ENCODE results near the gene DNM3.

The DNM3 gene

GRCh38 chr1:172105230-172105629 lies 263.9 kb downstream of the DNM3 start:
- no peaks in the 10 kb centered on the region for H3K27me3 ChIP-seq (ENCODE audit: insufficient read depth, low read length)
- H3K9me3 ChIP-seq (ENCODE audit: low read length): no peaks in the 10 kb centered on the region
- H3K4me3 ChIP-seq (ENCODE audit: low read length): no peak overlapping the region
- H3K36me3 ChIP-seq (ENCODE audit: insufficient read depth, low read length): no peaks in the 10 kb centered on the region
- no peak overlapping the region for H2AFZ ChIP-seq (ENCODE audit: low read depth, low read length)
- H3K4me1 ChIP-seq (ENCODE audit: insufficient read depth, low read length): no peaks in the 10 kb centered on the region

GRCh38 chr1:172107316-172107975 lies 266.1 kb downstream of the DNM3 start:
- Histone ChIP-seq H3K36me3 (ENCODE audit: insufficient read depth, low read length) (no peaks in the 10 kb centered on the region), H3K4me3 (ENCODE audit: low read length) (no peak overlapping the region), H3K27me3 (ENCODE audit: insufficient read depth, low read length) (no peaks in the 10 kb centered on the region), H3K4me1 (ENCODE audit: insufficient read depth, low read length) (no peaks in the 10 kb centered on the region), H3K9me3 (ENCODE audit: low read length) (no peaks in the 10 kb centered on the region), H2AFZ (ENCODE audit: low read depth, low read length) (no peak overlapping the region)

GRCh38 chr1:172108161-172108893 lies 267.0 kb downstream of the DNM3 start:
- H3K9me3 ChIP-seq (ENCODE audit: low read length): no peaks in the 10 kb centered on the region
- H3K27me3 ChIP-seq (ENCODE audit: insufficient read depth, low read length): no peaks in the 10 kb centered on the region
- H2AFZ ChIP-seq (ENCODE audit: low read depth, low read length): no peak overlapping the region
- no peaks in the 10 kb centered on the region for H3K36me3 ChIP-seq (ENCODE audit: insufficient read depth, low read length)
- H3K4me1 ChIP-seq (ENCODE audit: insufficient read depth, low read length): no peaks in the 10 kb centered on the region
- H3K4me3 ChIP-seq (ENCODE audit: low read length): no peak overlapping the region

GRCh38 chr1:172109359-172109758 lies 268.1 kb downstream of the DNM3 start:
- Histone ChIP-seq H3K9me3 (ENCODE audit: low read length) (no peaks in the 10 kb centered on the region), H3K27me3 (ENCODE audit: insufficient read depth, low read length) (no peaks in the 10 kb centered on the region), H3K36me3 (ENCODE audit: insufficient read depth, low read length) (no peaks in the 10 kb centered on the region), H3K4me1 (ENCODE audit: insufficient read depth, low read length) (no peaks in the 10 kb centered on the region), H2AFZ (ENCODE audit: low read depth, low read length) (no peak overlapping the region), H3K4me3 (ENCODE audit: low read length) (no peak overlapping the region)

- Histone ChIP-seq H2AFZ (ENCODE audit: low read depth, low read length) (no peak overlapping the region), H3K36me3 (ENCODE audit: insufficient read depth, low read length) (no peaks in the 10 kb centered on the region), H3K4me3 (ENCODE audit: low read length) (no peak overlapping the region), H3K27me3 (ENCODE audit: insufficient read depth, low read length) (no peaks in the 10 kb centered on the region), H3K4me1 (ENCODE audit: insufficient read depth, low read length) (no peaks in the 10 kb centered on the region), H3K9me3 (ENCODE audit: low read length) (no peaks in the 10 kb centered on the region)
Measured at GRCh38 chr1:172112576-172112975, 271.3 kb downstream of the DNM3 start.

GRCh38 chr1:172117800-172118199 lies 276.5 kb downstream of the DNM3 start:
- Histone ChIP-seq H3K4me1 (ENCODE audit: insufficient read depth, low read length) (no peaks in the 10 kb centered on the region), H3K36me3 (ENCODE audit: insufficient read depth, low read length) (no peaks in the 10 kb centered on the region), H3K27me3 (ENCODE audit: insufficient read depth, low read length) (no peaks in the 10 kb centered on the region), H3K9me3 (ENCODE audit: low read length) (no peaks in the 10 kb centered on the region), H3K4me3 (ENCODE audit: low read length) (no peak overlapping the region), H2AFZ (ENCODE audit: low read depth, low read length) (no peak overlapping the region)

- H3K9me3 ChIP-seq (ENCODE audit: low read length): no peaks in the 10 kb centered on the region
Measured at GRCh38 chr1:172118618-172119017, 277.3 kb downstream of the DNM3 start.

GRCh38 chr1:172119184-172119583 lies 277.9 kb downstream of the DNM3 start:
- Histone ChIP-seq H3K27me3 (ENCODE audit: insufficient read depth, low read length) (no peaks in the 10 kb centered on the region), H3K4me1 (ENCODE audit: insufficient read depth, low read length) (no peaks in the 10 kb centered on the region)

More at GRCh38 chr1:172118618-172119017, 277.3 kb downstream of the DNM3 start:
- H3K36me3 ChIP-seq (ENCODE audit: insufficient read depth, low read length): no peaks in the 10 kb centered on the region
- H3K4me3 ChIP-seq (ENCODE audit: low read length): no peak overlapping the region
- no peaks in the 10 kb centered on the region for H3K27me3 ChIP-seq (ENCODE audit: insufficient read depth, low read length)
- no peak overlapping the region for H2AFZ ChIP-seq (ENCODE audit: low read depth, low read length)
- H3K4me1 ChIP-seq (ENCODE audit: insufficient read depth, low read length): no peaks in the 10 kb centered on the region

GRCh38 chr1:172120381-172120780 lies 279.1 kb downstream of the DNM3 start:
- Histone ChIP-seq H3K4me1 (ENCODE audit: insufficient read depth, low read length) (no peaks in the 10 kb centered on the region), H3K36me3 (ENCODE audit: insufficient read depth, low read length) (no peaks in the 10 kb centered on the region), H2AFZ (ENCODE audit: low read depth, low read length) (no peak overlapping the region), H3K4me3 (ENCODE audit: low read length) (no peak overlapping the region), H3K27me3 (ENCODE audit: insufficient read depth, low read length) (no peaks in the 10 kb centered on the region), H3K9me3 (ENCODE audit: low read length) (no peaks in the 10 kb centered on the region)

More at GRCh38 chr1:172119184-172119583, 277.9 kb downstream of the DNM3 start:
- no peak overlapping the region for H2AFZ ChIP-seq (ENCODE audit: low read depth, low read length)
- H3K4me3 ChIP-seq (ENCODE audit: low read length): no peak overlapping the region
- no peaks in the 10 kb centered on the region for H3K36me3 ChIP-seq (ENCODE audit: insufficient read depth, low read length)
- H3K9me3 ChIP-seq (ENCODE audit: low read length): no peaks in the 10 kb centered on the region

GRCh38 chr1:172121081-172121717 lies 279.9 kb downstream of the DNM3 start:
- H3K9me3 ChIP-seq (ENCODE audit: low read length): no peaks in the 10 kb centered on the region

GRCh38 chr1:172122381-172122780 lies 281.1 kb downstream of the DNM3 start:
- no peaks in the 10 kb centered on the region for H3K4me1 ChIP-seq (ENCODE audit: insufficient read depth, low read length)
- no peak overlapping the region for H2AFZ ChIP-seq (ENCODE audit: low read depth, low read length)
- no peak overlapping the region for H3K4me3 ChIP-seq (ENCODE audit: low read length)
- H3K27me3 ChIP-seq (ENCODE audit: insufficient read depth, low read length): no peaks in the 10 kb centered on the region
- no peaks in the 10 kb centered on the region for H3K36me3 ChIP-seq (ENCODE audit: insufficient read depth, low read length)
- no peaks in the 10 kb centered on the region for H3K9me3 ChIP-seq (ENCODE audit: low read length)

More at GRCh38 chr1:172121081-172121717, 279.9 kb downstream of the DNM3 start:
- no peaks in the 10 kb centered on the region for H3K4me1 ChIP-seq (ENCODE audit: insufficient read depth, low read length)
- H2AFZ ChIP-seq (ENCODE audit: low read depth, low read length): no peak overlapping the region
- H3K36me3 ChIP-seq (ENCODE audit: insufficient read depth, low read length): no peaks in the 10 kb centered on the region
- H3K4me3 ChIP-seq (ENCODE audit: low read length): no peak overlapping the region
- H3K27me3 ChIP-seq (ENCODE audit: insufficient read depth, low read length): no peaks in the 10 kb centered on the region

GRCh38 chr1:172125250-172125649 lies 284.0 kb downstream of the DNM3 start:
- Histone ChIP-seq H3K27me3 (ENCODE audit: insufficient read depth, low read length) (no peaks in the 10 kb centered on the region), H2AFZ (ENCODE audit: low read depth, low read length) (no peak overlapping the region), H3K9me3 (ENCODE audit: low read length) (no peaks in the 10 kb centered on the region), H3K36me3 (ENCODE audit: insufficient read depth, low read length) (no peaks in the 10 kb centered on the region), H3K4me1 (ENCODE audit: insufficient read depth, low read length) (no peaks in the 10 kb centered on the region), H3K4me3 (ENCODE audit: low read length) (no peak overlapping the region)

- Histone ChIP-seq H2AFZ (ENCODE audit: low read depth, low read length) (no peak overlapping the region), H3K4me3 (ENCODE audit: low read length) (no peak overlapping the region), H3K36me3 (ENCODE audit: insufficient read depth, low read length) (no peaks in the 10 kb centered on the region), H3K27me3 (ENCODE audit: insufficient read depth, low read length) (no peaks in the 10 kb centered on the region), H3K4me1 (ENCODE audit: insufficient read depth, low read length) (no peaks in the 10 kb centered on the region), H3K9me3 (ENCODE audit: low read length) (no peaks in the 10 kb centered on the region)
Measured at GRCh38 chr1:172125812-172126430, 284.6 kb downstream of the DNM3 start.
